ENCODE measurements around the gene NAT14. TPM values are rescaled to one million over a fixed set of nuclear protein-coding genes. Genes with fewer than 3 reads are reported as not detected.

NAT14 gene
- total and polyA plus RNA-seq, 2 donors (not counting 3 experiments of a cell fraction or from before 2014, with no cell fraction given) = 39.1 to 44.7 TPM

DNA sequence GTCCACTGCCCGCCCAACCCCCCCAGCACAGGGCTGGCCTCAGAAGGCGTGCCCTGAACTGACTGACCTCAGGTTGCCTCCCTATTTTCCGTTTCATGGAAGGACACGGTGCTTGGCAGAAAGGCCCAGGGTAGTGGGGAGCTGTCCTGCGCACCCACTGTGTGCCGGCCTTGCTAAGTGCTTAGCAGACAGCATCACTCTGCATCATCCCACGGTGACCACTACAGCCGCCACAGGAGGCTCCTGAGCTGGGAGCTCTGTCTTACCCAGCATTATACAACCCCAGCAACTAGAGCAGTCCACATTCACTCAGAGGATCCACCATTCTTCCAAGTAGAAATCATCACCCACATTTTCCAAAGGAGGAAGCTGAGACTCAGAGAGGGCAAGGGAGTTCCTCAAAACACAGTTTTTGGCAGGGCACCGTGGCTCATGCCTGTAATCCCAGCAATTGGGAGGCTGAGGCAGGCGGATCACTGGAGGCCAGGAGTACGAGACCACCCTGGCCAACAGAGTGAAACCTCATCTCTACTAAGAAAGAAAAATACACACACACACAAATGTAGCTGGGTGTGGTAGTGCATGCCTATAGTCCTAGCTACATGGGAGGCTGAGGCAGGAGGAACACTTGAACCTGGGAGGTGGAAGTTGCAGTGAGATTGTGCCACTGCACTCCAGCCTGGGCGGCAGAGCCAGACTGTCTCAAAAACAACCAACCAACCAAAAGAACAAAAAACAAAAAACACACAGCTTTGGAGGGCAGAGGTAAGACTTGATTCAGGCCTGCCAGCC, 50.4 kb downstream of the NAT14 start:
- H3K79me2 ChIP-seq (ENCODE audit: control insufficient read depth, insufficient read depth, low read length) = no peaks in the 10 kb centered on the region
- H3K9ac ChIP-seq (replicated peaks; ENCODE audit: extremely low read depth, insufficient read depth, low read length) = no peak overlapping the region
- no peaks in the 10 kb centered on the region for H4K20me1 ChIP-seq (replicated peaks; ENCODE audit: control insufficient read depth, extremely low read depth, insufficient read depth, low read length)
- dilution Hi-C loops (cut with MboI; ENCODE audit: extremely low pct_ligation_motif_present, low sequenced_read_pairs) (no loop called here), intact Hi-C loops (cut with micrococcal nuclease) (no loop called here)
- H3K36me3 ChIP-seq (ENCODE audit: control insufficient read depth in 2 of 2, extremely low read depth in 1 of 2, insufficient read depth in 2 of 2, low read length in 2 of 2) = no peaks in the 10 kb centered on the region
- no TSS peak for BruUV-seq (replicated peaks)
- H3K4me3 ChIP-seq (replicated peaks in 1 of 3; ENCODE audit: insufficient read depth in 1 of 3, low read depth in 1 of 3, low read length in 3 of 3) = no peak overlapping the region
- H2AFZ ChIP-seq (ENCODE audit: low read depth, low read length) = no peak overlapping the region
- H3K9me1 ChIP-seq (replicated peaks; ENCODE audit: control insufficient read depth, extremely low read depth, insufficient read depth, low read length) = no peaks in the 10 kb centered on the region
- DNase-seq (ENCODE audit: low read depth, low spot score) = no peak
- ChIA-PET POLR2A (interaction anchor here (0.7 kb wide), 1 partner anchor 27 kb away, joined by 3 read pairs; no protein-coding TSS in a partner anchor), CTCF (interaction anchor here (1.4 to 1.6 kb wide), 2 partner anchors 68 to 71 kb away, joined by 3 to 7 read pairs; partner anchors contain the start of gene ZNF865)
- TF ChIP-seq JUN (IDR thresholded peaks at IDR 0.05; ENCODE audit: borderline replicate concordance, insufficient read depth, insufficient read length, low read depth) (no peak), POLR2A (IDR thresholded peaks at IDR 0.05; ENCODE audit: low read depth, low read length) (no peak), MYC (IDR thresholded peaks at IDR 0.05; ENCODE audit: low read depth, low read length) (no peak), POLR2AphosphoS5 (IDR thresholded peaks at IDR 0.05; ENCODE audit: insufficient read depth, low read depth, low read length) (no peak), GATA2 (IDR thresholded peaks at IDR 0.05; ENCODE audit: insufficient read depth, insufficient read length, low read depth, low read length) (no peak), FOS (IDR thresholded peaks at IDR 0.05; ENCODE audit: borderline replicate concordance, insufficient read depth, low read length) (no peak), EZH2 (IDR thresholded peaks at IDR 0.05; ENCODE audit: borderline replicate concordance, low read depth, low read length, severe bottlenecking) (no peak)
- TF ChIP-seq, protein P1, sequence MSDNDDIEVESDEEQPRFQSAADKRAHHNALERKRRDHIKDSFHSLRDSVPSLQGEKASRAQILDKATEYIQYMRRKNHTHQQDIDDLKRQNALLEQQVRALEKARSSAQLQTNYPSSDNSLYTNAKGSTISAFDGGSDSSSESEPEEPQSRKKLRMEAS (IDR thresholded peaks at IDR 0.05; ENCODE audit: insufficient read depth, insufficient read length) = no peak
- TF ChIP-seq, protein P2, sequence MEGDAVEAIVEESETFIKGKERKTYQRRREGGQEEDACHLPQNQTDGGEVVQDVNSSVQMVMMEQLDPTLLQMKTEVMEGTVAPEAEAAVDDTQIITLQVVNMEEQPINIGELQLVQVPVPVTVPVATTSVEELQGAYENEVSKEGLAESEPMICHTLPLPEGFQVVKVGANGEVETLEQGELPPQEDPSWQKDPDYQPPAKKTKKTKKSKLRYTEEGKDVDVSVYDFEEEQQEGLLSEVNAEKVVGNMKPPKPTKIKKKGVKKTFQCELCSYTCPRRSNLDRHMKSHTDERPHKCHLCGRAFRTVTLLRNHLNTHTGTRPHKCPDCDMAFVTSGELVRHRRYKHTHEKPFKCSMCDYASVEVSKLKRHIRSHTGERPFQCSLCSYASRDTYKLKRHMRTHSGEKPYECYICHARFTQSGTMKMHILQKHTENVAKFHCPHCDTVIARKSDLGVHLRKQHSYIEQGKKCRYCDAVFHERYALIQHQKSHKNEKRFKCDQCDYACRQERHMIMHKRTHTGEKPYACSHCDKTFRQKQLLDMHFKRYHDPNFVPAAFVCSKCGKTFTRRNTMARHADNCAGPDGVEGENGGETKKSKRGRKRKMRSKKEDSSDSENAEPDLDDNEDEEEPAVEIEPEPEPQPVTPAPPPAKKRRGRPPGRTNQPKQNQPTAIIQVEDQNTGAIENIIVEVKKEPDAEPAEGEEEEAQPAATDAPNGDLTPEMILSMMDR (IDR thresholded peaks at IDR 0.05; ENCODE audit: extremely low read depth in 1 of 2, insufficient read depth in 1 of 2, low read depth in 1 of 2, low read length in 2 of 2) = no peak
- H3K27me3 ChIP-seq (ENCODE audit: control insufficient read depth in 2 of 2, insufficient read depth in 2 of 2, low read length in 2 of 2) = no peaks in the 10 kb centered on the region
- no peaks in the 10 kb centered on the region for H3K9me3 ChIP-seq (replicated peaks; ENCODE audit: control insufficient read depth, insufficient read depth, low read length)
- H3K4me2 ChIP-seq (ENCODE audit: insufficient read depth, low read length) = no peak overlapping the region
- no peak overlapping the region for H3K27ac ChIP-seq (ENCODE audit: insufficient read depth, low read depth, low read length)
- no peaks in the 10 kb centered on the region for H3K4me1 ChIP-seq (ENCODE audit: control insufficient read depth, extremely low read depth, insufficient read depth, low read length)
- no peak for FAIRE-seq
